AG20443 (cell line): ENCODE data around the gene AMBP.

Source experiments
- DNase-seq: peaks from one replicate; pipeline ENCODE4 v3.0.0; 2012; ENCODE audit warnings: low spot score, mixed read lengths

The AMBP gene

DNA sequence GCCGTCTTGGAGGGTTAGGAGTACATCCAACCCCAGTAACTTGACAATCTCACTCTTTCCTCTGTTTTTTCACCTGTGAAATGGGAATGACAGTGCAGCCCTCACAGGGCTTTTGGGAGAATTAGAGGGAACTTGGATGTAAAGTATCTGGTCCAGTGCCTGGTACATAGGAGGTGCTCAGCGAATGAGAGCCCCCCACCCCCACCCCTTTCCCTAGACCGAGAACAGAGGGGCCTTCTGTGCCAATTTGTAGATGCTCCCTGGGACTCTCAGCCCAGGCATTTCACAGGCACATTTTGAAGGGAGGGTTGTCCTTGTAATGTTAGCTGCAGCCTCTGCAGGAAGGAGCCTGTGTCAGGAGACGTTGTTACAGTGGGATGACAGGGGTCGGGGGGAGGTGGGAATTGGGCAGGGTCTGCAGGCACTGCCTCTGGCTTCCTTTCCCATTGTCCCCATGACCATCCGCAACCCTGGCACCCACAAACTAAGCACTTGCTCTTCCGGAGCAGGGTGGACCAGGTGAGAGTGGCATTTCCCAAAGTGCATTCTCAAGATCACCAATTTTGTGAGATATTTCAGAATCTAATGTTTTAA, 47.0 kb downstream of the AMBP start:
- peak; percentile 4 for DNase-seq

DNA sequence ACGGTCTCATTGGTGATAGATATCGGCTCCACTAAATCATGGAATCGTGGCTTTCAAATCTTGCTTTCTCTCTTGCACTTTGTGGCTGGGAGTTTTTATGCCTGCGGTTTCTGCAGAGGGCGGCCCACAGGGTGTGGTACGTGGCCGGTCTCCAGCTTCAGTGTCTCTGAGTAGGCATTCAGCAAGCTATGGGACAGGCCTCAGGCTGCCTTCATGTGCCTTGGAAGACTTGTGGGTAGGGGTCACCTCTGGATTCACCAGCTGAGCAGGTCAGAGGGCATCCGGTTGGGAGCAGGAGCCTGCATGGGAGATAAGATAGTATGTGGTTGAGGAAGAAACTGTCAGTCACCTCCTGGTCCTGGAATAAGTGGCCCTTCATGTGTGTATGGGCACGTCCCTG, 47.7 kb downstream of the AMBP start:
- peak; percentile 79 for DNase-seq

DNA sequence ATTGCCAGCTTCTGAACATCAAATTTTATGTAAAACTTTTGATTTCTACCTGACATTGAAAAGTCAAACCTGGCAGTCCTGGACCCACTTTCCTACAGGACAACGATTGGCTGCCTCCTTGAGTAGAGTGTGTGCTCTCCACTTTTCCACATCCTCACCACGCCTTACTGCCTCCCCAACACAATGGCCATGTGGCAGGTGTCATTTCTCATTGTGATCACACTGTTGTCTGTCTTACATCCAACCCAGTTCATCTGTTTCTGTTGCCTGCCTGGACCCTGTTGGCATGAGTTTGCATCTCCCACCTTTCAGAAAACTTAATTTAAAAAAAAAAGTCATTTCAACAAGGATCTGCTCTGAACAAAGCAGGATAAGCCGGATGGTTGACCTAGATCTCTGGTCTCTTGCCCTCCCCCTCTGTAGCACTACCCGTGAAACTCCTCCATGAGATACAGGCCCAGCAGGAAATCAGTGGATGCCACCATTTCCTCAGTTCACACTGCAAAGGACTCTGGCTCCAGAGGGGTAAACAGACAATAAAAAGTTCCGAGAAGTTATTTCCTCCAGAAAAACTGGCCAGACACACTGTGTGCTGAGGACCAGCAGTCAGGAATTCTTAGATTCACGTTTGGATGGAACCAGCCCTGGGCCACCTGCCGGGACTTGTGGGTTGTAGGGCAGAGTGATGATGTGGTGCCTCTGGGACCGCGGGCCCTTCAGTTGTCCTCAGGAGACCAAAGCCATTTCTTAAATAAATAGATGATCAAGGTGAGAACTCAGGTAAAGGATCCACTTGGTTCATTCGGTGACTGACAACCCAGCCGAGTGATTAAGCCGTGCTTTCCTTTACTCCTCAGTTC, 48.6 kb downstream of the AMBP start:
- DNase-seq, result no peak

DNA sequence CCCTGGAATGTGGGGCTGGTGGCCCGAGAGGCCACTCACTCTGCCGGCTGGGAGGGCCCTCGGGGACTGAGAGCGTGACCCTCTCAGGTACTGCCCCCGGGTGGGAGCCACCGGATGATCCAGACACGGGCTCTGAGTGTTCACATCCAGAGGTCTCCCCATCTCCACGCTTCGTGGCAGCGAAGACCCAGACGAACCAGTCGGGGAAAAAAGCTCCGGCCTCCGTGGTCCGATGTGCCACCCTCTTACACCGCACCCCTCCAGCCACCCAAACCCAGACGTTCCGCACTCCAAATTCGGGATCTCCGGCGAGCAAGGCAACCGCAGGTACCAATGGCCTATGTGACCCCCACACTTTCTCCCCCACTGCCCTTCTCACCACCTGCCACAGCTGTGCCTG, 49.5 kb downstream of the AMBP start:
- no peak for DNase-seq

DNA sequence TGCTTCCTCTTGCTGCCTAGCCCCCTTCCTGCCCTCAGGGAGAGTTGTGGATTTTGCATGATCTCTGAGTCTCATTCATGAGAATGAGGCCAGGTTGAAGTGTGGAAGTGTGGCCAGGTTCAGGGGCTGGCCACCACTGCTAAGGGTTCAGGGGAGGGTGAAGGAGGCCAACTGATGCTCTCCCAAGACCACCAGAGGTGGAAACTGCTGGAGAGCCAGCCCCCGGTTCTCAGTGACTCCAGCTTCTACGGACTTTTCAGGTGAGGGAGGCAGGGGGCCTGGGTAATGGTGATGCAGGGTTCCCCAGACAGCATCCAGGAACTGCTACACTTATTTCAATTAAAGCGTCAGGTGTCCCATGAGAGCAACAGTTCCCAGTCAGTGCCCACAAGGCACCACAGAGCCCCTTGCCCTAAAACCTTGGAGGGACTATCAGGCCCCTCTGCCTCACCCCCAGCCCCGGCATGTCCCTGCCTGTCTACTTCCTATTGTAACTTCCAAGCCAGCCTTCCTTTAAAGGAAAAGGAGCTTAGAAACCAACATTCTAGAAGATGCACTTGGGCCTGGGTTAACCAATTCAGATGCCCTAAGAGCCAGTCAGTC, 50.1 kb downstream of the AMBP start:
- no peak for DNase-seq

DNA sequence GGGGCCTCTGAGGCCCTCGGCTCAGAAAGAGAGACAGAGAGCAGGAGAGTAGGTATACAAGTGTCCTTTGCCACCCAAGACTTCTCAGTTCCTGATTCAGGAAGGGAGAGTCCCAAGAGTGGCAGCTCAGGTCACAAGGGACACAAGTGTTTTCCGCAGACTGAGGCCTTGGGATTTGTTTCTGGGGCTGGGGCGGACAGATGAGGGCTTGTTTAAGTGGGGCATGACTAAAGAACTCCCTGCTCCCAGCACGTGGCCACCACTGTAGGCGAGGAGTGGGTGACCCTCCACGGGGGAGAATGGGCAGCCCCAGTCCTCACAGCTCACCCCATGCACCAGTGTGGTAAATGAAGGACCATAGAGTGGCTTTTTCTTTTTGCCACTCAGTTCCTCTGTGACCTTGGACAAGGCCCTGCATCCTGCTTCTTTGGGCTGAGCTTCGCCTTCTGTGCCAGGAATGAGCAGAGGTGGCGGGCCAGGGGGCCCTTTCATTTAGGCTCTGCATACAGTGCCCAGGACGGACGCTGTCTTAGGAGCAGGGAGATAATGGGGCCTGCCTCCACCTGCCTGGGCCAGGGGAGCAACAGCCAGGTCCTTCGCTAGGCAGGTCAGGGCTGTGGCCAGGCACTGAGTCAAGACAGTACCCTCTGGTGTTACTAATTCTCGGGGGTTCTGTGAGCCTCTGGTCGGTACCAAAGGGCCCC, 50.8 kb downstream of the AMBP start:
- no peak for DNase-seq

DNA sequence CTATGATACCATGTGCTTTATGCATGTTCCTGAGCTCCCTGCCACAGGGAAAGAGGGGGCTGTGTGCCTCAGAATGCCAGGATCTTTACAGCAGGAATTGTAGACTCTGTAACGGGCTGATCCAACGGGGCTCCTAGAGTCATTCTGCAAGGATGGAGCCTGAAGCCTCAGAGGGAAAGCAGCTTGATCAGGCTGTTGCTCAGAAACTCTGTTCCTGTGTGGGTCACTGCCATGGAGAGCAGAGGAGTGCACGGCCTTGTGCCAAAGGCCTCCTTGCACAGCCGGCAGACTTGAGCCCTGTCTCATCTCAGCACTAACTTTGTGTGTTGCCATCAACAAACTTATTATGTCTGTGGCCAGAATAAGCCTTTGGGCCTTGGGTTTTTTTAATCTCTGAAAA, 51.8 kb downstream of the AMBP start:
- DNase-seq, result no peak

DNA sequence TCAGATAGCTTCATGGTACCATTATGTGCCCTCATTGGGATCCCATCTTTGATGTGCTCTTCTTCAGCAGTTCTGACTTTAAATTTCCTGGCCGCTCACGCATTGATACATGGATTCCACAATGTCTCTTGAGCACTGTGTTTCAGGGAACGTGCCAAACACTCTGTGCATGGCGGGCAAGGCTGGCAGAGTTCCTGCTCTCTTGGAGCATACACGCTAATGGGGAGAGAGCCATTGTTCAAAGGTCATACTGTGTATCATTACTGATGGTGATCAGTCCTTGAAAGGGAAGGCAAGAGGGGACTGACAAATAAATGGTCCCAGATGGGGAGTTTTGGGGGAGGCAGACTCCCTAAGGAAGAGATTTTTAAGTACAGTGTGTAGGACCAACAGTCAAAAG, 52.3 kb downstream of the AMBP start:
- no peak for DNase-seq

DNA sequence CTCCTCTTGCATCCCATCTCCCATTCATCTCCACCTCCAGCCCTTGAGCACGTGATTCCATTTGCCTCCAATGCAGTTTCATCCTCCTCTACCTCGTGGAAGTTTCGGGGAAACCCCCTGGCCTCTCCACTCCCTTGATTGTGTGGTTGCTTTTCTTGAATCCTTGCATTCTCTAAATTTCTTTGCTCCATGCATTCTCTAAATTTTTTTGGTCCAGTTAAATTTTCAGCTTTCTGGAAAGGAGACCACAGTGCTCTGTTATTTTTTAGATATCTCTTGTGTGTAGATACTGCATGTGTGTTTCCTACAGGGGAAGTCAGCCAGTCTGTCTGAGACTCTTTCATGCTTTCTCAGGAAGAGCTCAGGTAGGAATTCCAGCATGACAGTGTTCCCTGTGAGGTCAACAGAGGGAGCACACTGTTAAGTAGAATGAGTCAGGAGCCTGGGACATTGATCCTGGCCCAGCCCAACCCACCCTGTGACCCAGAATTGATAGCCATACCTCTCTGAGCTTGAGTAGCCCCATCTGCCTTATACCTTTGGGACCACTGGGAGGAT, 52.8 kb downstream of the AMBP start:
- no peak for DNase-seq

DNA sequence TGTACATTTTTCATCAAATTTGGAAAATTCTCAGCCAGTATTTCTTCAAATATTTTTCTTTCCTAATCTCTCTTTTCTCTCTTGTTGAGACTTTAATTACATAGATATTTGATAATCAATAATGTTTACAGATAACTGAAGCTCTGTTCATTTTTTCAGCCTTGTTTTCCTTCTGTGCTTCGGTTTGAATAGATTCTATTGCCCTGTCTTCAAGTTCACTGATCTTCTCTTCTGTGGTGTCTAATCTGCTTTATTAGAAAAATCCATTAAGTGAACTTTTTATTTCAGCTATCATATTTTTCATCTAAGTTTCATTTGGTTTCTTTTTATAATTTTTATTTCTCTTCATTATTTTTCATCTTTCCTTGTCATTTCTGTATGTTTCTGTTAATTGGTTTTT, 54.1 kb downstream of the AMBP start:
- no peak for DNase-seq

DNA sequence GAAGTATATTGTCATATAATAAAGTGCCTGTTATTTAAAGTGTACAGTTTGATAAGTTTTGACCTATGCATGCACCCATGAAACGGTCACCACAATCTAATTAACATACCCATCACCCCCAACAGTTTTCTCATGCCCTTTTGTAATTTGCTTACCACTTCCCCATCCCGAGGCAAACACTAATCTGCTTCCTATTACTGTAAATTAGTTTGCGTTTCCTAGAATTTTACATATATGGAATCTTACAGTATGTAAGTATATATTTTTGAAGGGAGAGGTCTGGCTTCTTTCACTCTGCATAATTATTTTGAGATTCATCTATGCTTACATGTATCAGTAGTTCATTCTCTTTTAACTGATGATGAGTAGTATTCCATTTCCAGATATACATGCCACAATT, 56.5 kb downstream of the AMBP start:
- DNase-seq, result no peak

DNA sequence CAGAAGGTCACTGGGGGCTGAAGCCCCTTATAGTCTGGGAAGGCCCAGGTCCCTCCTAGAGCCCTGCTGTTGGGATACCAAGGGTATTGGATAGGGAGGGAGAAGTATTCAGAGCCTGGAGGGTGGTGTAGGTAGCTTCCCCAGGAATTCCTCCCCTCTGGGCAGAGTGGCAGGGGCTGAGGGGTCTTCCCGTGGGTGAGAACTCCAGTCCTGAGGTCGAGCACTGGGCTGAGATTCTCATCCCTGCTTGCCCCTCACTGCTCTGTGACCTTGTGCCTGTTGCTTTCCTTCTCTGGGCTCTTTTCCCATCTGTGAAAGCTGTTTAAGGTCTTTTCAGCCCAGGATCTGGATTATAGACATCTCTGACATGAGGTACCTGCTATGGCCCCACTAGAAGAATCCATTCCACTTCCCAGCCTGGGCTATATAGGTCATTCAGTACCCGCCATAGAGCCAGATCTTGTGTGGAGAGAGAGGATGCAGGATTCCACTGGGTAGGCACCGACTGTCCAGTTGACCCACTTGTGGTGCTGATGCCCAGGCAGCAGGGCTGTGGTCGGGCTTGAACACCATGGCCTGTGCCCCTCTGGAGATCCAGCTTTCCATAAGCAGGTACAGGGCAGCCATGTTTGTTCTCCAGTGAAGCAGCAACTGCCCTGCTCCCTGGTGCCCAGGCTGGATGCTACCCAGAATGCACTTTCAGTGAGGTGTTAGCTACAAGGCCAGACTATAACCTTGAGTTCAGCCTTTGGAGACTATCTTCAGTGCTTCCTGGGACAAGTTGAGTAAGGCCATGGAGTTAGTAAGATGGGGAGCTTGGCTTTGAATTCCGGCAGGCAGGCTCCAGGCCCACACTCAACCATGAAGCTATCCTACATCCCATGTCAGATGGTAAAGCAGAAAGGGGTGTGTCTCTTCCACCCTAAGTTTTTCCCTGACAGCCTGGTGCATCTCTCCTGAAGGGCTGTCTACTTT, 60.1 kb downstream of the AMBP start:
- DNase-seq, result no peak

DNA sequence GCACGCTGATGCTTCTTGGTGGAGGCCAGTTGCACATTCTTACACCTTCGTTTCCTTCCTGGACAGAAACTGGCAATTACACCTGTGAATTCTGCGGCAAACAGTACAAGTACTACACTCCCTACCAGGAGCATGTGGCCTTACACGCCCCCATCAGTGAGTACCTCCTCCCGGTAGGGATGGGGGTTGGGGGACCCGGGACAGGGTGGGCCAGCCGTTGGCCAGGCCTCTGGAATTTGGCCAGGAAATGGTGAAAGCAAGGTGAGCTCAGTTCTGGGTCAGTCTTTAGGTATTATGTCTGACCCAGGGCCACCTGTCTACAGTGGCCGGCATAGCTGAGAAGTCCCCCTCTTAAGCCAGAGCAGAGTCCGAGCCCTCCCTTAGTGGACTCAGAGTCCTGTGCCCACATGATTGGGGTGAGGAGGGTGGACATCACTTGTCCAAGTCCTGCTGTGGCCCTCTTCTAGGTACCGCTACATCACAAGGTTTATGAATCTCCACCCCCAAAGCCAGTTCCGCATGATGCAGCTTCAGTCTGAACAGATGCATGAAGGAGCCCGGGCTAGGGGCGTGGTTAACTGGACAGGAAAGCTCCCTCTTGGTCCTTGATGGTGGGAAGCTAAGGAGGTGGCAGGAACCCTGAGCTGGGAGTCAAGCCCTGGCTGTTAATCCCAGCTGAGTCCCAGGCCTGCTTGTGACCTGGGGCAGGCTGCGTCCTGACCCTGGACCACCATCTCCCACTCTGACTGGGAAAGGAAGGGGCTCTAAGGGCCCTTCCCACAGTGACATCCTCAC, 61.3 kb downstream of the AMBP start:
- no peak for DNase-seq

DNA sequence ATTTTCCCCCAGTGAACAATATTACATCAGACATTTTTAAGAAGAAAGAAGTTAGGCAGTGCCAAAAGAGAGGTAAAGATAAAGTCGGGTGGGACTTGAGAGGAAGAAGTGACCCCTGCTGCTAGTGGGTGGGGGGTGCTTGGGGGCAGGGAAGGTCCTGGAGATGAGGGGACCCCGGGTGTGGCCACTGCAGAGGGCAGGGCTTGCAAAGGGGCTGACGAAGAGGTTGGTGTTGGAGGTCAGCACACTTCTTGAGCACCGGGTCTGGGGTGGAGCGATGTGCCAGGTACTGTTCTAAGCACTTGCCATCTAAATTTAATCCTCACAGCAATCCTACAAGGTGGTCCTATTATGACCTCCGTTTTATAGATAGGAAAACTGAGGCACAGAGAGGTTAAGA, 62.0 kb downstream of the AMBP start:
- DNase-seq, result no peak

DNA sequence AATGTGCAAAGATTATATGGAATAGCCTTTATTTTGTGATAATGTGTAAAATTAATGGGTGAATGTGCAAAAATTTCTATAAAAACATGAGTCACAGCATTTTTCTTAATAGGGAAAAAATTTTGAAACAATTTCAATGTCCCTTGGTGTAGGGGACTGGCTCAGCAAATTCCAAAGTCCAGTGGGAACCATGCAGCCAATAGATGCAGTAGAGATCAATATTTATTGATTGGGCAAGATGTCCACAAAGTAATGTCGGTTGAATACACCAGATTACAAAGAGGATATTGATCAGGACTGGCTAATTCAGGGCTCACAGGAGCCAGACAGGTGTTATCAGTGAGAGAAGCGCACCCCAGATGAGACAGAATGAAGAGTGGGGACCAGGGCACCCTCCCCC, 62.5 kb downstream of the AMBP start:
- DNase-seq, result no peak

DNA sequence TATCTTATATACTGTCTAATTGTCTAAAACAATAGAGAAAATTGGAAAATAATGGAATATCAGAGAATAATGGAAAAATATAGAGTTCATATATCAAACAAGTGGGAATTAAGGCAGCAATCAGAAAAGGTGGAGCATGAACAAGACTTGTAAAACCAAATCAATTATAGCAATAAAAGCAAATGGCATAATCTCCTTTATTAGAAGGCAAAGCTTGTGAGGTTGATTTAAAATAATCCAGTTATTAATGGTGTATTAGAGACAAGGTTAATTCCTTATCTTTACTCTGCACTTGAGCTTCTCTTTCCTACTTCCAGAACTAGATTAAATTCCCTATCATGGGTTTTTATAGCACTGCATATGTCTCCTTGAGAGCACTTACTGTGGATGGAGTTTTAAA, 64.1 kb downstream of the AMBP start:
- no peak for DNase-seq

DNA sequence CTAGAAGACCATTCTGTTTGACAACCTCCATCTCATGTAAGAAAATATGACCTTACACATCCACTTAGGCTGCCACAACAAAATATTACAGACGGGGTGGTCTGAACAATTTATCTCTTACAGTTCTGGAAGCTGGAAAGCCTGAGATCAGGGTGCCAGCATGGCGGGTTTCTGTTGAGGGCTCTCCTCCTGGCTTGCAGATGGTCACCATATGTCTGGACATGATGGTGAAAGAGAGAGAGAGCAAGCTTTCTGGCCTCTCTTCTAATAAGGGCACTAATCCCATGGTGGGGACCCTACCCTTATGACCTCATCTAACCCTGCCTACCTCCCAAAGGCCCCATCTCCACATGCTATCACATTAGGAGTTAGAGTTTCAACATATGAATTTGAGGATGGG, 66.0 kb downstream of the AMBP start:
- DNase-seq, result no peak

DNA sequence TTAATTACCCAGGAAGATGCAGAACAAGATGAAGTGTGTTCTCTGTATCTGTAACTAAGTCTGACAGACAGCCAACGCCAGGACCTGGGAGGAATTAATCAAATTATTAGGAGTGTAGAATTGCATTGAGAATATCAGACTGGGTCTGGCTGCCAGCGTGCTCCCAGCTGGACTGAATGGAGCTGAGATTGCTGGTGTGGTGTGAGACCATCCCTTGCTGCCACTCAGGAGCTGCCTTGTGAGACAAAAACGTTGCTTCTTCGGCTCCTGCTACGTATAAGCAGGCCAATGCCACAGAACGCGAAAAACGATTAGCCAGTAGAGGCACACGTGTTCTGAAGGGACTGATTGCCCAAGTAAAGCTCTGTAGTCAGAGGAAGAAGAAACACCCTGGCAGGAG, 66.8 kb downstream of the AMBP start:
- no peak for DNase-seq
